ENCODE results near the gene ABHD16B. TPM values are rescaled to one million over a fixed set of nuclear protein-coding genes. Genes with fewer than 3 reads are reported as not detected.

The ABHD16B gene
- total and polyA plus RNA-seq, 2 of the 13 experiments (the other 11 are each of a cell fraction or from before 2014, with no cell fraction given): not detected

DNA sequence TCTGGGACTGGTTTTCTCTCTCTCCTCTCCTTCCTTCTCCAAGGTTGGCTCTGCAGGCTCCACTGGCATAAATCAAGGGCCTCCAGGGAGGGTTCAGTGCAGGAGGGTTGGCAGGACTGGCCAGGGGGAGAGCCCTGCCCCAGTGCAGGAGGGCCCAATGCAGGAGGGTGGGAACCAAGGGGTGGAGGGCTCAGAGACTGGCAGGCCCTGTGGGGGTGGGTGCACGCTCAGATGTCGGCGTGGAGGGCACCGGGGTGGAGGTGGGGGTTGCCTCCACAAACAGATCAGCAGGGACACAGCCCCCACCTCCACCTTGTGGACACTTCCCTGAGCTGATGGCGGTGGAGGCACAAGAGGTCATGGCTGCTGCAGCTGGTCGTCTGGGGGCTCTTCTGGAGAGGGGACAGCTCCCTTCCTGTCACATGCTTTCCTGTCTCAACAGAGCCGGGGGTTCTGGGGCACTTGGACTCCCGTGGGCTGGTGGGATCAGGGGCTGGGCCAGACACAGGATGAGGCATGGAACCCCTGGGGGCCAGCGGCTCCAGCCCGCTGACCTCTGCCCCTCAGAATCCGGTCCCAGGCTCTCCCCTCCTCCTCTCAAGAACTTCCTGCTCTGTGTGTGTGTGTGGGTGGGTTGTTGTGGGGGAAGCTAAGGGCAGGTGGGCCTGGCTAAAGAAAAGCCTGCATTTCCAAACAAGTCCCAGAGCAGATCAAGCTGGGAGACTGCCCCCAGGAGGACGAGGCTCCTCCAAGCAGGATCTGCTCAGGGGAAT, 2.7 kb upstream of the ABHD16B start (continued):
- peak; percentile 34; the same call in 1 of the 2 replicates for TF ChIP-seq ZNF7 (CRISPR knock-in tag; IDR thresholded peaks at IDR 0.05)
- no peak for TF ChIP-seq ZNF24 (IDR thresholded peaks at IDR 0.05)
- peak; percentile 74; the same call in 1 of the 2 replicates for TF ChIP-seq ZNF792 (CRISPR knock-in tag; IDR thresholded peaks at IDR 0.05)
- TF ChIP-seq RXRB (CRISPR knock-in tag; IDR thresholded peaks at IDR 0.05; ENCODE audit: borderline replicate concordance): peak; percentile 88
- TF ChIP-seq, protein P1, sequence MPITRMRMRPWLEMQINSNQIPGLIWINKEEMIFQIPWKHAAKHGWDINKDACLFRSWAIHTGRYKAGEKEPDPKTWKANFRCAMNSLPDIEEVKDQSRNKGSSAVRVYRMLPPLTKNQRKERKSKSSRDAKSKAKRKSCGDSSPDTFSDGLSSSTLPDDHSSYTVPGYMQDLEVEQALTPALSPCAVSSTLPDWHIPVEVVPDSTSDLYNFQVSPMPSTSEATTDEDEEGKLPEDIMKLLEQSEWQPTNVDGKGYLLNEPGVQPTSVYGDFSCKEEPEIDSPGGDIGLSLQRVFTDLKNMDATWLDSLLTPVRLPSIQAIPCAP (CRISPR knock-in tag; IDR thresholded peaks at IDR 0.05; ENCODE audit: low read depth): no peak
- no peak; the same call in none of the 2 replicates for TF ChIP-seq KMT2B (CRISPR knock-in tag; IDR thresholded peaks at IDR 0.05)
- TF ChIP-seq, protein P2, sequence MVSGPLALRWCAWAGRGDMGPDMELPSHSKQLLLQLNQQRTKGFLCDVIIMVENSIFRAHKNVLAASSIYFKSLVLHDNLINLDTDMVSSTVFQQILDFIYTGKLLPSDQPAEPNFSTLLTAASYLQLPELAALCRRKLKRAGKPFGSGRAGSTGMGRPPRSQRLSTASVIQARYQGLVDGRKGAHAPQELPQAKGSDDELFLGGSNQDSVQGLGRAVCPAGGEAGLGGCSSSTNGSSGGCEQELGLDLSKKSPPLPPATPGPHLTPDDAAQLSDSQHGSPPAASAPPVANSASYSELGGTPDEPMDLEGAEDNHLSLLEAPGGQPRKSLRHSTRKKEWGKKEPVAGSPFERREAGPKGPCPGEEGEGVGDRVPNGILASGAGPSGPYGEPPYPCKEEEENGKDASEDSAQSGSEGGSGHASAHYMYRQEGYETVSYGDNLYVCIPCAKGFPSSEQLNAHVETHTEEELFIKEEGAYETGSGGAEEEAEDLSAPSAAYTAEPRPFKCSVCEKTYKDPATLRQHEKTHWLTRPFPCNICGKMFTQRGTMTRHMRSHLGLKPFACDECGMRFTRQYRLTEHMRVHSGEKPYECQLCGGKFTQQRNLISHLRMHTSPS (CRISPR knock-in tag; IDR thresholded peaks at IDR 0.05; ENCODE audit: low read depth): peak; percentile 88
- 0 out of 2 replicates have a peak, but pooled peaks have one; percentile 22 for TF ChIP-seq ZBTB14 (CRISPR knock-in tag; IDR thresholded peaks at IDR 0.05)
- no peak for TF ChIP-seq ZNF343 (CRISPR knock-in tag; IDR thresholded peaks at IDR 0.05)
- TF ChIP-seq MTF2 (CRISPR knock-in tag; IDR thresholded peaks at IDR 0.05; ENCODE audit: borderline replicate concordance): no peak
- no peak for TF ChIP-seq HOXA5 (CRISPR knock-in tag; IDR thresholded peaks at IDR 0.05)
- peak; percentile 65; the same call in 1 of the 2 replicates for TF ChIP-seq MTA1 (CRISPR knock-in tag; IDR thresholded peaks at IDR 0.05; ENCODE audit: borderline replicate concordance)
- TF ChIP-seq LBX2 (CRISPR knock-in tag; IDR thresholded peaks at IDR 0.05; ENCODE audit: borderline replicate concordance): peak; percentile 19
- TF ChIP-seq NFYC (CRISPR knock-in tag; IDR thresholded peaks at IDR 0.05): 0 out of 2 replicates have a peak, but pooled peaks have one; percentile 22
- TF ChIP-seq ZFP90 (CRISPR knock-in tag; IDR thresholded peaks at IDR 0.05; ENCODE audit: borderline replicate concordance): no peak
- TF ChIP-seq, protein P3, sequence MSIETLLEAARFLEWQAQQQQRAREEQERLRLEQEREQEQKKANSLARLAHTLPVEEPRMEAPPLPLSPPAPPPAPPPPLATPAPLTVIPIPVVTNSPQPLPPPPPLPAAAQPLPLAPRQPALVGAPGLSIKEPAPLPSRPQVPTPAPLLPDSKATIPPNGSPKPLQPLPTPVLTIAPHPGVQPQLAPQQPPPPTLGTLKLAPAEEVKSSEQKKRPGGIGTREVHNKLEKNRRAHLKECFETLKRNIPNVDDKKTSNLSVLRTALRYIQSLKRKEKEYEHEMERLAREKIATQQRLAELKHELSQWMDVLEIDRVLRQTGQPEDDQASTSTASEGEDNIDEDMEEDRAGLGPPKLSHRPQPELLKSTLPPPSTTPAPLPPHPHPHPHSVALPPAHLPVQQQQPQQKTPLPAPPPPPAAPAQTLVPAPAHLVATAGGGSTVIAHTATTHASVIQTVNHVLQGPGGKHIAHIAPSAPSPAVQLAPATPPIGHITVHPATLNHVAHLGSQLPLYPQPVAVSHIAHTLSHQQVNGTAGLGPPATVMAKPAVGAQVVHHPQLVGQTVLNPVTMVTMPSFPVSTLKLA (IDR thresholded peaks at IDR 0.05): no peak
- TF ChIP-seq ELF1 (CRISPR knock-in tag; IDR thresholded peaks at IDR 0.05): 0 out of 2 replicates have a peak, but pooled peaks have one; percentile 34
- TF ChIP-seq ZNF747 (CRISPR knock-in tag; IDR thresholded peaks at IDR 0.05; ENCODE audit: borderline replicate concordance): peak; percentile 96
- TF ChIP-seq NR1H2 (CRISPR knock-in tag; IDR thresholded peaks at IDR 0.05; ENCODE audit: borderline replicate concordance, low read depth): no peak
- no peak for TF ChIP-seq TBL1XR1 (IDR thresholded peaks at IDR 0.05; ENCODE audit: borderline replicate concordance, low read length, partially characterized antibody)
- TF ChIP-seq ZMAT5 (CRISPR knock-in tag; IDR thresholded peaks at IDR 0.05; ENCODE audit: borderline replicate concordance, low read depth): 0 out of 2 replicates have a peak, but pooled peaks have one; percentile 82
- TF ChIP-seq MAFG (CRISPR knock-in tag; IDR thresholded peaks at IDR 0.05): no peak; the same call in 1 of the 2 replicates
- TF ChIP-seq KLF13 (CRISPR knock-in tag; IDR thresholded peaks at IDR 0.05): peak; percentile 52; the same call in 1 of the 2 replicates
- peak; percentile 75 for TF ChIP-seq SAP130 (CRISPR knock-in tag; IDR thresholded peaks at IDR 0.05; ENCODE audit: low read depth)

Measured in HepG2 (cell line).